Inflammatory macrophage treated with lipopolysaccharide for 1 hour (primary cell): Measurements from ENCODE around the gene UGT1A1.
A peak's percentile ranks its signal among the peaks of the same experiment; 100 is the strongest.
"Not testable (repeated sequence)": the region's sequence is repeated elsewhere in the genome, so short reads cannot be mapped to it uniquely, and the experiment has no call there.

Experiments used
- DNase-seq, 2 donors: peaks; one replicate each; pipeline ENCODE4 v3.0.0-alpha.2; 2020 to 2022

UGT1A1 gene

GRCh38 chr2:233760043-233760442 lies at the start of gene UGT1A1:
Gene UGT1A1, plus strand, starts transcription at chr2:233760270. Its CDS starts 18 bp downstream, at chr2:233760288.
- DNase-seq: no peak

- DNase-seq: peak; percentile 25 to 74
These were observed 48.6 kb upstream of the UGT1A1 start for GRCh38 chr2:233711312-233712008.

- DNase-seq: no peak
These were observed 47.3 kb upstream of the UGT1A1 start, which contains the start of gene UGT1A5 for GRCh38 chr2:233712611-233713261. Gene UGT1A5, plus strand, starts transcription at chr2:233712907. Its CDS starts 85 bp downstream, at chr2:233712992.

DNA sequence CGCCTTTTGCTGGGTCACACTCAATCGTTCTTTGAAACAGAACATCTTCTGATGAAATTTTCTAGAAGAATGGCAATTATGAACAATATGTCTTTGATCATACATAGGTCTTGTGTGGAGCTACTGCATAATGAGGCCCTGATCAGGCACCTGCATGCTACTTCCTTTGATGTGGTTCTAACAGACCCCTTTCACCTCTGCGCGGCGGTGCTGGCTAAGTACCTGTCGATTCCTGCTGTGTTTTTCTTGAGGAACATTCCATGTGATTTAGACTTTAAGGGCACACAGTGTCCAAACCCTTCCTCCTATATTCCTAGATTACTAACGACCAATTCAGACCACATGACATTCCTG lies 46.8 kb upstream of the UGT1A1 start:
- no peak for DNase-seq

GRCh38 chr2:233714121-233714520 lies 45.9 kb upstream of the UGT1A1 start:
- no peak for DNase-seq

- DNase-seq: no peak
These were observed 41.5 kb upstream of the UGT1A1 start, which contains the start of gene UGT1A4 for GRCh38 chr2:233718552-233718951. Gene UGT1A4, plus strand, starts transcription at chr2:233718736. Its CDS starts 85 bp downstream, at chr2:233718821.

DNA sequence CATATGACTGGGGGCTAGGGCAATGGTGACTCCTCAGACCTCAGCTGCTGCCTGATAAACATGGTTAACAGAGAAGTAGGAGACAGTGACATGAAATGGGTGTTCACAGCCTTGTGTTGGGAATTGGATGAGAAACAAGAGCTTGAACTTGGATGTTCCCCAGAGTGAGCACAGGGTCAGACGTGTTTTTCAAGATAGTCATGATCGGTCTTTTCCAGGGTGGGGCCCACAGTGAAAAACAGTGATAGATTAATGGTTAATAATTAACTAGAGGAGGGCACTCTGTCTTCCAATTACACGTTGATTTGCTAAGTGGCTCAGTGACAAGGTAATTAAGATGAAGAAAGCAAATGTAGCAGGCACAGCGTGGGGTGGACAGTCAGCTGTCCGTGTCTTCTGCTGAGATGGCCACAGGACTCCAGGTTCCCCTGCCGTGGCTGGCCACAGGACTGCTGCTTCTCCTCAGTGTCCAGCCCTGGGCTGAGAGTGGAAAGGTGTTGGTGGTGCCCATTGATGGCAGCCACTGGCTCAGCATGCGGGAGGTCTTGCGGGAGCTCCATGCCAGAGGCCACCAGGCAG lies 31.3 kb upstream of the UGT1A1 start, which contains the start of gene UGT1A3:
Gene UGT1A3 (plus strand): TSS at position 320 of the 579 bp plus-strand sequence. CDS start 85 bp downstream, at position 405.
- no peak for DNase-seq

- DNase-seq: not testable (repeated sequence)
These were observed 23.0 kb upstream of the UGT1A1 start for GRCh38 chr2:233736868-233737653.

GRCh38 chr2:233740870-233741269 lies 19.2 kb upstream of the UGT1A1 start:
- DNase-seq: no peak

- DNase-seq: no peak
These were observed 16.4 kb upstream of the UGT1A1 start for GRCh38 chr2:233743464-233744259.

DNA sequence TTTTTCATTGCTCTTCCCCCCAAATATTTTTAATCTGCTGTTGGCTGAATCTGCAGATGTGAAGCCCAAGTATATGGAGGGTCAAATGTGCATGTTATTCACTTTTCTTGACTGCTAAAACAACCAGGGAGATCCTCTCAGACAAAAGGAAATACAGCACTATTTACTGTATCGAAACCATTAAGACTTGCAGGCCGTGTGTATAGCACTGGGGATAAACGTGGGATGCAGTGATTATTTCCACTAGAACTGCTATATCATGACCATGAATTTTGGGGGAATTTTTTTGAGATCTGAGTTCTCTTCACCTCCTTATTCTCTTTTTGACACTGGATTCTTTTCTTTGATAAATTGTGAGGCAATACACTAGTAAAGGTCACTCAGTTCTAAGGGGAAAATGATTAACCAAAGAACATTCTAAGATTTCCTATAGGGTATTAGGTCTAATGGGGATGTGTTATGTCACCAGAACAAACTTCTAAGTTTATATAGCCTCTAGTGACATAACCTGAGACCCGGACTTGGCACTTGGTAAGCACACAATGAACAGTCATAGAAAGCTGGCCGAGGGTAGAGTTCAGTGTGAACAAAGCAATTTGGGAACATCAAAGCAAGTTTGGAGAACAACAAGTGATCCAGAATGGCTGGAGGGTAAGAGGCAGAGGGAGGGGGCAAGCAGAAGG lies 14.9 kb upstream of the UGT1A1 start:
- DNase-seq: no peak

- DNase-seq: not testable (repeated sequence)
These were observed 14.2 kb upstream of the UGT1A1 start for GRCh38 chr2:233745838-233746237.

GRCh38 chr2:233746475-233747282 lies 13.4 kb upstream of the UGT1A1 start:
- DNase-seq: no peak

GRCh38 chr2:233747283-233747544 lies 12.9 kb upstream of the UGT1A1 start:
- DNase-seq: no peak

DNA sequence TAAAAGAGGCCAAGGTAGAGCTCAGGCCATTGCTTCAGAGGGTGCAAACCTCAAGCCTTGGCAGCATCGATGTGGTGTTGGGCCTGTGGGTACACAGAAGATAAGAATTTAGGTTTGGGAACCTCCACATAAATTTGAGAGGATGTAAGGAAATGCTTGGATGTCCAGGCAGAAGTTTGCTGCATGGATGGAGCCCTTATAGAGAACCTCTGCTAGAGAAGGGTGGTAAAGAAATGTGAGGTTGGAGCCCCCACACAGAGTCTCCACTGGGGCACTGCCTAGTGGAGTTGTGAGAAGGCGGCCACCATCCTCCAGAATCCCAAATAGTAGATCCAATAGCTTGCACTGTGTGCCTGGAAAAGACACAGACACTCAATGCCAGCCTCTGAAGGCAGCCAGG lies 9.4 kb upstream of the UGT1A1 start:
- not testable (repeated sequence) for DNase-seq

GRCh38 chr2:233751212-233752009 lies 8.7 kb upstream of the UGT1A1 start:
- DNase-seq: not testable (repeated sequence)

DNA sequence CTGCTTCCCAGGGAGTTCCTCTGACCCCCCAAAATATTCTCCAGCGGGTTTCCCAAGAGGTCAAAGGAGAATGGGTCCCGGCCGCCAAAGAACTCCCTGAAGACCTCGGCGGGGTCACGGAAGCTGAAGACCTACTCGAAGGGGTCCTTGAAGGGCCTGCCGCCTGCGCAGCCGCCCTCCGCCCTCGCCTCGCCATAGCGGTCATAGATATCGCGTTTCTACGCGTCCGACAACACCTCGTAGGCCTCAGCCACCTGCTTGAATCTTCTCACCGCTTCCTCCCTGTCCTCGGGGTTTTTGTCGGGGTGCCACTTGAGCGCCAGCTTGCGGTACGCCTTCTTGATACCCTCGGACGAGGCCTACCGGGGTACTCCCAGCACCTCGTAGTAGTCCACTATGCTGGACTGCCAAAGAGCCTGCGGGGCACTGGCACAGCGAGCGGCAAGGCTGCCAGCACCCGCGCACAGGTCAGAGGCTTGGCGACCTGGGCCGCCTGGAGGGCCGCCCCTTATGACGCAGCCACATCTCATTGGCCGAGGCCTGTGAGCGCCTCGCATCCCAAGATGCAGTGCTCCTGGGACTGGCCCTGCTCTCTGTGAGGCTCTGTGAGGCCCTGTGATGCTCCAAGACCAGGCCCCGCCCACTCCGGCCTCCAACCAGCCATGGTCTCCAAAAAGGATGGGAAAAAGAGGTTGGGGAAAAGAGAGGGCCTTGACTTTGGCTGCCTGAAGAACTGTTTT lies 5.0 kb upstream of the UGT1A1 start:
- DNase-seq: no peak

DNA sequence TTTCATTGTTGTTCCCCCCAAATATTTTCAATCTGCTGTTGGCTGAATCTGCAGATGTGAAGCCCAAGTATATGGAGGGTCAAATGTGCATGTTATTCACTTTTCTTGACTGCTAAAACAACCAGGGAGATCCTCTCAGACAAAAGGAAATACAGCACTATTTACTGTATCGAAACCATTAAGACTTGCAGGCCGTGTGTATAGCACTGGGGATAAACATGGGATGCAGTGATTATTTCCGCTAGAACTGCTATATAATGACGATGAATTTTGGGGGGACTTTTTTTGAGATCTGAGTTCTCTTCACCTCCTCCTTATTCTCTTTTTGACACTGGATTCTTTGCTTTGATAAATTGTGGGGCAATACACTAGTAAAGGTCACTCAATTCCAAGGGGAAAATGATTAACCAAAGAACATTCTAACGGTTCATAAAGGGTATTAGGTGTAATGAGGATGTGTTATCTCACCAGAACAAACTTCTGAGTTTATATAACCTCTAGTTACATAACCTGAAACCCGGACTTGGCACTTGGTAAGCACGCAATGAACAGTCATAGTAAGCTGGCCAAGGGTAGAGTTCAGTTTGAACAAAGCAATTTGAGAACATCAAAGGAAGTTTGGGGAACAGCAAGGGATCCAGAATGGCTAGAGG lies 3.5 kb upstream of the UGT1A1 start:
- DNase-seq: no peak

DNA sequence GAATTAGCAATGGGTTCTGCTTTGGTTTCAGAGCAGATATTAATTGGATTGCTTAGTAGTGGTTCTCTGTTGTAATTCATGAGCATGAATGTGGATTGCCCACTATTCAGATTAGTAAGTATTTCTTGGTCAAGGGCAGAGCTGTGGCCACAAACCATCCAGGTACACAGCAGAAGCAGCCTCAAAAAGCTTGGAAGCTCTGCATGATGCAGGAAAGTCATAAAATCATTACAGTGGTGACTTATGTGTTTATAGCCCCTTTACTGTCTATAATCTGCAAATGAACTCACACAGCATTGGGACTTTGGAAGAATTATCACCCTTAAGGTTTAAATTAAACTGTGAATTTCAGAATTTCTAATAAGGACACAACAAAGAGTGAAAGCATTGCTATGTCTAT lies 1.9 kb upstream of the UGT1A1 start:
- DNase-seq: no peak
